ENCODE data around the gene DGKZ. TPM values are rescaled to one million over a fixed set of nuclear protein-coding genes. Genes with fewer than 3 reads are reported as not detected.

DGKZ gene
- total and polyA plus RNA-seq, 2 experiments from 2014 or later, result 45.1 to 170 TPM

DNA sequence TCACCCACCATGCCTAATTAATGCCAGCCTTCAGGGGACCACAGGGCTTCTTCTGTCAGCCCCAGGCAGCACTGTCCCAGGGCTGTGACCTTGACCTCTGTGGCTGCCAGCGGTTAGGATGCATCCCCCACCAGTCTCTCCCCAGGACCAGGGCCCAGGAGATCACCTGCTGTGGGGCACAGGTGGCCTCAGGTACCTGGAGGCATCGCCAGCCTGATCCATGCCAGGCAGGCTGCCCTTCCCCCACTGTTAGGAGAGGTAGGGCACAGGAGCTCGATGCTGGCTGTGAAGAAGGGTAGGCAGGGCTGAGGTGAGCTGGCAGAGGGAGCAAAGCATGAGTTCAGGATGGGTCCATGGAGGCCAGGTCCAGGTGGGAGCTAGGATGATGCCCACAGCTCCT lies 17.5 kb downstream of the DGKZ start:
- no peak for TF ChIP-seq ZNF114 (CRISPR knock-in tag; IDR thresholded peaks at IDR 0.05)
- TF ChIP-seq JUNB (IDR thresholded peaks at IDR 0.05; ENCODE audit: unreplicated experiment), result no peak
- TF ChIP-seq, protein P1, sequence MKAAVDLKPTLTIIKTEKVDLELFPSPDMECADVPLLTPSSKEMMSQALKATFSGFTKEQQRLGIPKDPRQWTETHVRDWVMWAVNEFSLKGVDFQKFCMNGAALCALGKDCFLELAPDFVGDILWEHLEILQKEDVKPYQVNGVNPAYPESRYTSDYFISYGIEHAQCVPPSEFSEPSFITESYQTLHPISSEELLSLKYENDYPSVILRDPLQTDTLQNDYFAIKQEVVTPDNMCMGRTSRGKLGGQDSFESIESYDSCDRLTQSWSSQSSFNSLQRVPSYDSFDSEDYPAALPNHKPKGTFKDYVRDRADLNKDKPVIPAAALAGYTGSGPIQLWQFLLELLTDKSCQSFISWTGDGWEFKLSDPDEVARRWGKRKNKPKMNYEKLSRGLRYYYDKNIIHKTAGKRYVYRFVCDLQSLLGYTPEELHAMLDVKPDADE (IDR thresholded peaks at IDR 0.05), result no peak
- no peak for TF ChIP-seq CREB1 (CRISPR knock-in tag; IDR thresholded peaks at IDR 0.05; ENCODE audit: low read depth)
- TF ChIP-seq STAT1 (IDR thresholded peaks at IDR 0.05; ENCODE audit: unreplicated experiment), result no peak
- TF ChIP-seq, protein P2, sequence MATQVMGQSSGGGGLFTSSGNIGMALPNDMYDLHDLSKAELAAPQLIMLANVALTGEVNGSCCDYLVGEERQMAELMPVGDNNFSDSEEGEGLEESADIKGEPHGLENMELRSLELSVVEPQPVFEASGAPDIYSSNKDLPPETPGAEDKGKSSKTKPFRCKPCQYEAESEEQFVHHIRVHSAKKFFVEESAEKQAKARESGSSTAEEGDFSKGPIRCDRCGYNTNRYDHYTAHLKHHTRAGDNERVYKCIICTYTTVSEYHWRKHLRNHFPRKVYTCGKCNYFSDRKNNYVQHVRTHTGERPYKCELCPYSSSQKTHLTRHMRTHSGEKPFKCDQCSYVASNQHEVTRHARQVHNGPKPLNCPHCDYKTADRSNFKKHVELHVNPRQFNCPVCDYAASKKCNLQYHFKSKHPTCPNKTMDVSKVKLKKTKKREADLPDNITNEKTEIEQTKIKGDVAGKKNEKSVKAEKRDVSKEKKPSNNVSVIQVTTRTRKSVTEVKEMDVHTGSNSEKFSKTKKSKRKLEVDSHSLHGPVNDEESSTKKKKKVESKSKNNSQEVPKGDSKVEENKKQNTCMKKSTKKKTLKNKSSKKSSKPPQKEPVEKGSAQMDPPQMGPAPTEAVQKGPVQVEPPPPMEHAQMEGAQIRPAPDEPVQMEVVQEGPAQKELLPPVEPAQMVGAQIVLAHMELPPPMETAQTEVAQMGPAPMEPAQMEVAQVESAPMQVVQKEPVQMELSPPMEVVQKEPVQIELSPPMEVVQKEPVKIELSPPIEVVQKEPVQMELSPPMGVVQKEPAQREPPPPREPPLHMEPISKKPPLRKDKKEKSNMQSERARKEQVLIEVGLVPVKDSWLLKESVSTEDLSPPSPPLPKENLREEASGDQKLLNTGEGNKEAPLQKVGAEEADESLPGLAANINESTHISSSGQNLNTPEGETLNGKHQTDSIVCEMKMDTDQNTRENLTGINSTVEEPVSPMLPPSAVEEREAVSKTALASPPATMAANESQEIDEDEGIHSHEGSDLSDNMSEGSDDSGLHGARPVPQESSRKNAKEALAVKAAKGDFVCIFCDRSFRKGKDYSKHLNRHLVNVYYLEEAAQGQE (IDR thresholded peaks at IDR 0.05; ENCODE audit: unreplicated experiment), result no peak
- TF ChIP-seq EZH2 (IDR thresholded peaks at IDR 0.05; ENCODE audit: low read depth, unreplicated experiment), result no peak
- no peak for TF ChIP-seq EZH2phosphoT487 (IDR thresholded peaks at IDR 0.05; ENCODE audit: unreplicated experiment)
- TF ChIP-seq, protein P3, sequence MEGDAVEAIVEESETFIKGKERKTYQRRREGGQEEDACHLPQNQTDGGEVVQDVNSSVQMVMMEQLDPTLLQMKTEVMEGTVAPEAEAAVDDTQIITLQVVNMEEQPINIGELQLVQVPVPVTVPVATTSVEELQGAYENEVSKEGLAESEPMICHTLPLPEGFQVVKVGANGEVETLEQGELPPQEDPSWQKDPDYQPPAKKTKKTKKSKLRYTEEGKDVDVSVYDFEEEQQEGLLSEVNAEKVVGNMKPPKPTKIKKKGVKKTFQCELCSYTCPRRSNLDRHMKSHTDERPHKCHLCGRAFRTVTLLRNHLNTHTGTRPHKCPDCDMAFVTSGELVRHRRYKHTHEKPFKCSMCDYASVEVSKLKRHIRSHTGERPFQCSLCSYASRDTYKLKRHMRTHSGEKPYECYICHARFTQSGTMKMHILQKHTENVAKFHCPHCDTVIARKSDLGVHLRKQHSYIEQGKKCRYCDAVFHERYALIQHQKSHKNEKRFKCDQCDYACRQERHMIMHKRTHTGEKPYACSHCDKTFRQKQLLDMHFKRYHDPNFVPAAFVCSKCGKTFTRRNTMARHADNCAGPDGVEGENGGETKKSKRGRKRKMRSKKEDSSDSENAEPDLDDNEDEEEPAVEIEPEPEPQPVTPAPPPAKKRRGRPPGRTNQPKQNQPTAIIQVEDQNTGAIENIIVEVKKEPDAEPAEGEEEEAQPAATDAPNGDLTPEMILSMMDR (conservative IDR thresholded peaks at IDR 0.05; ENCODE audit: low read depth in 2 of 2), result no peak
- no peak for TF ChIP-seq POLR2AphosphoS5 (IDR thresholded peaks at IDR 0.05; ENCODE audit: low read depth)
- no peak for TF ChIP-seq NANOG (IDR thresholded peaks at IDR 0.05; ENCODE audit: borderline replicate concordance)
- TF ChIP-seq, protein P4, sequence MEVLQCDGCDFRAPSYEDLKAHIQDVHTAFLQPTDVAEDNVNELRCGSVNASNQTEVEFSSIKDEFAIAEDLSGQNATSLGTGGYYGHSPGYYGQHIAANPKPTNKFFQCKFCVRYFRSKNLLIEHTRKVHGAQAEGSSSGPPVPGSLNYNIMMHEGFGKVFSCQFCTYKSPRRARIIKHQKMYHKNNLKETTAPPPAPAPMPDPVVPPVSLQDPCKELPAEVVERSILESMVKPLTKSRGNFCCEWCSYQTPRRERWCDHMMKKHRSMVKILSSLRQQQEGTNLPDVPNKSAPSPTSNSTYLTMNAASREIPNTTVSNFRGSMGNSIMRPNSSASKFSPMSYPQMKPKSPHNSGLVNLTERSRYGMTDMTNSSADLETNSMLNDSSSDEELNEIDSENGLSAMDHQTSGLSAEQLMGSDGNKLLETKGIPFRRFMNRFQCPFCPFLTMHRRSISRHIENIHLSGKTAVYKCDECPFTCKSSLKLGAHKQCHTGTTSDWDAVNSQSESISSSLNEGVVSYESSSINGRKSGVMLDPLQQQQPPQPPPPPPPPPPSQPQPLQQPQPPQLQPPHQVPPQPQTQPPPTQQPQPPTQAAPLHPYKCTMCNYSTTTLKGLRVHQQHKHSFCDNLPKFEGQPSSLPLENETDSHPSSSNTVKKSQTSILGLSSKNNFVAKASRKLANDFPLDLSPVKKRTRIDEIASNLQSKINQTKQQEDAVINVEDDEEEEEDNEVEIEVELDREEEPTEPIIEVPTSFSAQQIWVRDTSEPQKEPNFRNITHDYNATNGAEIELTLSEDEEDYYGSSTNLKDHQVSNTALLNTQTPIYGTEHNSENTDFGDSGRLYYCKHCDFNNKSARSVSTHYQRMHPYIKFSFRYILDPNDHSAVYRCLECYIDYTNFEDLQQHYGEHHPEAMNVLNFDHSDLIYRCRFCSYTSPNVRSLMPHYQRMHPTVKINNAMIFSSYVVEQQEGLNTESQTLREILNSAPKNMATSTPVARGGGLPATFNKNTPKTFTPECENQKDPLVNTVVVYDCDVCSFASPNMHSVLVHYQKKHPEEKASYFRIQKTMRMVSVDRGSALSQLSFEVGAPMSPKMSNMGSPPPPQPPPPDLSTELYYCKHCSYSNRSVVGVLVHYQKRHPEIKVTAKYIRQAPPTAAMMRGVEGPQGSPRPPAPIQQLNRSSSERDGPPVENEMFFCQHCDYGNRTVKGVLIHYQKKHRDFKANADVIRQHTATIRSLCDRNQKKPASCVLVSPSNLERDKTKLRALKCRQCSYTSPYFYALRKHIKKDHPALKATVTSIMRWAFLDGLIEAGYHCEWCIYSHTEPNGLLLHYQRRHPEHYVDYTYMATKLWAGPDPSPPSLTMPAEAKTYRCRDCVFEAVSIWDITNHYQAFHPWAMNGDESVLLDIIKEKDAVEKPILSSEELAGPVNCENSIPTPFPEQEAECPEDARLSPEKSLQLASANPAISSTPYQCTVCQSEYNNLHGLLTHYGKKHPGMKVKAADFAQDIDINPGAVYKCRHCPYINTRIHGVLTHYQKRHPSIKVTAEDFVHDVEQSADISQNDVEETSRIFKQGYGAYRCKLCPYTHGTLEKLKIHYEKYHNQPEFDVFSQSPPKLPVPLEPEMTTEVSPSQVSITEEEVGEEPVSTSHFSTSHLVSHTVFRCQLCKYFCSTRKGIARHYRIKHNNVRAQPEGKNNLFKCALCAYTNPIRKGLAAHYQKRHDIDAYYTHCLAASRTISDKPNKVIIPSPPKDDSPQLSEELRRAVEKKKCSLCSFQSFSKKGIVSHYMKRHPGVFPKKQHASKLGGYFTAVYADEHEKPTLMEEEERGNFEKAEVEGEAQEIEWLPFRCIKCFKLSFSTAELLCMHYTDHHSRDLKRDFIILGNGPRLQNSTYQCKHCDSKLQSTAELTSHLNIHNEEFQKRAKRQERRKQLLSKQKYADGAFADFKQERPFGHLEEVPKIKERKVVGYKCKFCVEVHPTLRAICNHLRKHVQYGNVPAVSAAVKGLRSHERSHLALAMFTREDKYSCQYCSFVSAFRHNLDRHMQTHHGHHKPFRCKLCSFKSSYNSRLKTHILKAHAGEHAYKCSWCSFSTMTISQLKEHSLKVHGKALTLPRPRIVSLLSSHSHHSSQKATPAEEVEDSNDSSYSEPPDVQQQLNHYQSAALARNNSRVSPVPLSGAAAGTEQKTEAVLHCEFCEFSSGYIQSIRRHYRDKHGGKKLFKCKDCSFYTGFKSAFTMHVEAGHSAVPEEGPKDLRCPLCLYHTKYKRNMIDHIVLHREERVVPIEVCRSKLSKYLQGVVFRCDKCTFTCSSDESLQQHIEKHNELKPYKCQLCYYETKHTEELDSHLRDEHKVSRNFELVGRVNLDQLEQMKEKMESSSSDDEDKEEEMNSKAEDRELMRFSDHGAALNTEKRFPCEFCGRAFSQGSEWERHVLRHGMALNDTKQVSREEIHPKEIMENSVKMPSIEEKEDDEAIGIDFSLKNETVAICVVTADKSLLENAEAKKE (CRISPR knock-in tag; IDR thresholded peaks at IDR 0.05), result no peak
- no peak for TF ChIP-seq ZNF331 (CRISPR knock-in tag; IDR thresholded peaks at IDR 0.05; ENCODE audit: low read depth)
- Histone ChIP-seq H3K79me2 (replicated peaks; ENCODE audit: insufficient read depth) (peaks cover 29% of the 10 kb centered on the region), H3K36me3 (ENCODE audit: insufficient read depth) (no peaks in the 10 kb centered on the region), H3K4me3 (no peak overlapping the region), H3K27me3 (ENCODE audit: insufficient read depth) (no peaks in the 10 kb centered on the region), H4K20me1 (replicated peaks; ENCODE audit: insufficient read depth) (peaks cover 18% of the 10 kb centered on the region), H3K4me2 (no peak overlapping the region), H2AFZ (no peak overlapping the region), H3K4me1 (ENCODE audit: insufficient read depth) (peaks cover 21% of the 10 kb centered on the region), H3F3A (replicated peaks; ENCODE audit: low read depth) (peaks cover 15% of the 10 kb centered on the region; the same call in 1 of the 2 replicates), H3K27ac (ENCODE audit: low read depth) (no peak overlapping the region), H3K9me2 (ENCODE audit: insufficient read depth) (no peaks in the 10 kb centered on the region)
- DNase-seq (ENCODE audit: low spot score) (no peak), ATAC-seq (no peak)
- Mint-ChIP-seq H3K4me1 (peaks cover 52% of the 10 kb centered on the region), H3K27ac (no peak overlapping the region), H3K9me3 (no peaks in the 10 kb centered on the region), H3K36me3 (ENCODE audit: low read depth) (peaks cover 22% of the 10 kb centered on the region), H3K27me3 (ENCODE audit: insufficient read depth, low read depth, poor library complexity) (peaks cover 11% of the 10 kb centered on the region), H3K4me3 (no peak overlapping the region)

All from GM23338 (cell line).